BJ (cell line): ENCODE data around the gene CBX2. TPM values are rescaled to one million over a fixed set of nuclear protein-coding genes. Genes with fewer than 3 reads are reported as not detected.

Experiments
- CTCF ChIA-PET: fragments of 350-600 bp; formaldehyde crosslinking; extraction: SDS; loops from one replicate; lab custom pipeline; 2021; ENCODE audit warnings: antibody characterized with exemption, inconsistent platforms; lab: Yijun Ruan, JAX
- POLR2A ChIA-PET: fragments of 300-600 bp; sonication (Branson Sonifier 250); formaldehyde crosslinking; extraction: SDS; loops from one replicate; lab custom pipeline; 2021; ENCODE audit warnings: antibody characterized with exemption; lab: Charles Lee
- DNase-seq: peaks from one replicate; pipeline ENCODE4 v3.0.0-alpha.2; 2011; ENCODE audit warnings: low read depth
- H3K27me3 ChIP-seq: 2 replicates; pipeline ENCODE4 v1.6.0; 2011; ENCODE audit warnings: low read length; ENCODE audit not compliant: control insufficient read depth, insufficient read depth
- H3K36me3 ChIP-seq: 2 replicates; pipeline ENCODE4 v1.5.1; 2011; ENCODE audit warnings: low read length; ENCODE audit not compliant: control insufficient read depth, insufficient read depth
- H3K4me3 ChIP-seq: 2 replicates; pipeline ENCODE4 v1.5.1; 2011; ENCODE audit warnings: low read depth, mild to moderate bottlenecking, control low read depth, low read length
- polyA minus RNA-seq: library from RNA; depleted of rRNA, polyadenylated mRNA; stranded (reverse); fragments of >200 nt; gene quantifications from 2 replicates; pipeline ENCODE4 v1.2.3, GENCODE V29; 2011; rRNA and poly(A)+ RNA removed
- polyA plus RNA-seq: library from polyadenylated mRNA; depleted of rRNA; stranded (reverse); fragments of >200 nt; gene quantifications from 2 replicates; pipeline ENCODE4 v1.2.3, GENCODE V29; 2011; rRNA removed
- TF ChIP-seq, protein P1 (sequence below): IDR thresholded peaks from 2 replicates; pipeline ENCODE4 v1.5.1; 2011; ENCODE audit warnings: low read depth, mild to moderate bottlenecking, control low read depth, inconsistent platforms, low read length, moderate library complexity; ENCODE audit not compliant: insufficient read depth

Gene CBX2
- polyA plus RNA-seq (0.74 and 1.5 TPM in 2 replicates), polyA minus RNA-seq (1.3 and 1.8 TPM in 2 replicates)

DNA sequence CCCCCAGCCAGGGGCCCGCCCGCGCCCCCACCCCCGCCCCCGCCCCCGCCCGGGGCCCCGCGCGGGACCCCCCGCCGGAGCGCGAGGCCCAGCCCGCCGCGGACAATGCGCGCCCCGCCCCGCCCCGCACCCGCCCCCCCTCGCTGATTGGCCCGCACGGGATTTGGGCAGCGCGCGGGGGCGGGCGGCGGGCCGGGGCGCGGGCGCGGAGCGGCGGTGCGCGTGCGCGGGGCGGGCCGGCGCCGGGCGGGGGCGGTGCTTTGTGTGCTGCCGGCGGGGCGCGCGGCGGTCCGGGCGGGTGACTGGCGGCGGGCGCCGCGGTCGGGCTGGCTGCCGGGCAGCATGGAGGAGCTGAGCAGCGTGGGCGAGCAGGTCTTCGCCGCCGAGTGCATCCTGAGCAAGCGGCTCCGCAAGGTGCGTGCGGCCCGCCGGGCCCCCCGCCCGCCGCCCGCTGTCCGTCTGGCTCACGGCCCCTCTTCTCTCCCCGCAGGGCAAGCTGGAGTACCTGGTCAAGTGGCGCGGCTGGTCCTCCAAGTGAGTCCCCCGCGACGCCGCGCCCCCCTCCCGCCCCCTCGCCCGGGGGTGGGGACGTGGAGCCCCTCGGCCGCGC, at the start of gene CBX2:
Gene CBX2, plus strand, starts transcription at position 255 of the 610 bp plus-strand sequence. Its CDS starts 88 bp downstream, at position 343.
- Histone ChIP-seq H3K27me3 (peaks cover 23% of the 10 kb centered on the region), H3K4me3 (peak within 1 kb of the TSS; percentile 61), H3K36me3 (no peaks in the 10 kb centered on the region)
- no peak for DNase-seq
- TF ChIP-seq, protein P1, sequence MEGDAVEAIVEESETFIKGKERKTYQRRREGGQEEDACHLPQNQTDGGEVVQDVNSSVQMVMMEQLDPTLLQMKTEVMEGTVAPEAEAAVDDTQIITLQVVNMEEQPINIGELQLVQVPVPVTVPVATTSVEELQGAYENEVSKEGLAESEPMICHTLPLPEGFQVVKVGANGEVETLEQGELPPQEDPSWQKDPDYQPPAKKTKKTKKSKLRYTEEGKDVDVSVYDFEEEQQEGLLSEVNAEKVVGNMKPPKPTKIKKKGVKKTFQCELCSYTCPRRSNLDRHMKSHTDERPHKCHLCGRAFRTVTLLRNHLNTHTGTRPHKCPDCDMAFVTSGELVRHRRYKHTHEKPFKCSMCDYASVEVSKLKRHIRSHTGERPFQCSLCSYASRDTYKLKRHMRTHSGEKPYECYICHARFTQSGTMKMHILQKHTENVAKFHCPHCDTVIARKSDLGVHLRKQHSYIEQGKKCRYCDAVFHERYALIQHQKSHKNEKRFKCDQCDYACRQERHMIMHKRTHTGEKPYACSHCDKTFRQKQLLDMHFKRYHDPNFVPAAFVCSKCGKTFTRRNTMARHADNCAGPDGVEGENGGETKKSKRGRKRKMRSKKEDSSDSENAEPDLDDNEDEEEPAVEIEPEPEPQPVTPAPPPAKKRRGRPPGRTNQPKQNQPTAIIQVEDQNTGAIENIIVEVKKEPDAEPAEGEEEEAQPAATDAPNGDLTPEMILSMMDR: no peak
- ChIA-PET CTCF (interaction anchor here (1.1 to 2.9 kb wide), 3 partner anchors 9 to 46 kb away, joined by 3 to 15 read pairs (median 3); no protein-coding TSS in a partner anchor), POLR2A (no interaction called here)

DNA sequence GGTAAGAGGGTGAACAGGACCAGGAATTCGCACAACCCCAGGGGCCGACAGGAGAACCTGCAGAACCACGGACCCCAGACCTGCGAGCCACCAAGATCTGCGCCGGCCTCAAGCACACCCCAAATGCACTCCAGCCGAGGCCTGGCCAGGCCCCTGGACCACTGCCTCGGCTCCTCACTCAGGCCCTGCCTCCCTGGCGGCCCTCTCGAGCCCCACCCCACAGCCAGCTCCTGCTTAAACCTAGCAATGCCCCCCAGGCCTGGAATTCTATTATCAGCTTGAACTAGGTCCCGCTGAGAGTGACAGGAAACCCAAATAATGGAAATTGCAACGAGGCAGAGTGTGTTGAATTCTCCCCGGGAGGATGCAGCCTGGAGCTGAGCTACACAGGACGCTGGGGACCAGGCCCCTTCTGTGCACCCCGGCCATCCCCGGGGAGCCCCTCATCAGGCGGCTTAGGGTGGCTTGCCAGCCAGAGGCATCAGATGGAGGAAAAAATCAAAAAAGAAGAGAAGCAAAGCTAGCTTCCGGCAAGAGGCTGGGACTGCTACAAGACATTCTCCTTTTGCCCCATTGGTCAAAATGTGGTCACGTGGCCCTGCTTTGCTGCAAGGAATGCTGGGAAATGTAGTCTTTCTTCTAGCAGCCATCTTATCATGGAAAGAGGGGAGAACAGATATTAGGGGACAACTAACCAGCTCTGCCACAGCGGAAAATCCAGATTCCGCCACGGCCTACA, 49.6 kb upstream of the CBX2 start:
- no peaks in the 10 kb centered on the region for H3K27me3 ChIP-seq
- CTCF ChIA-PET: interaction anchor here (0.8 to 2.6 kb wide), 6 partner anchors 12 to 672 kb away, joined by 3 to 14 read pairs (median 4); no protein-coding TSS in a partner anchor
- TF ChIP-seq, protein P1: no peak
- peak overlapping the region; percentile 14 for H3K4me3 ChIP-seq
- peak; percentile 43 for DNase-seq
- no peaks in the 10 kb centered on the region for H3K36me3 ChIP-seq
- POLR2A ChIA-PET: interaction anchor here (0.6 kb wide), 1 partner anchor 39 kb away, joined by 5 read pairs; no protein-coding TSS in a partner anchor

DNA sequence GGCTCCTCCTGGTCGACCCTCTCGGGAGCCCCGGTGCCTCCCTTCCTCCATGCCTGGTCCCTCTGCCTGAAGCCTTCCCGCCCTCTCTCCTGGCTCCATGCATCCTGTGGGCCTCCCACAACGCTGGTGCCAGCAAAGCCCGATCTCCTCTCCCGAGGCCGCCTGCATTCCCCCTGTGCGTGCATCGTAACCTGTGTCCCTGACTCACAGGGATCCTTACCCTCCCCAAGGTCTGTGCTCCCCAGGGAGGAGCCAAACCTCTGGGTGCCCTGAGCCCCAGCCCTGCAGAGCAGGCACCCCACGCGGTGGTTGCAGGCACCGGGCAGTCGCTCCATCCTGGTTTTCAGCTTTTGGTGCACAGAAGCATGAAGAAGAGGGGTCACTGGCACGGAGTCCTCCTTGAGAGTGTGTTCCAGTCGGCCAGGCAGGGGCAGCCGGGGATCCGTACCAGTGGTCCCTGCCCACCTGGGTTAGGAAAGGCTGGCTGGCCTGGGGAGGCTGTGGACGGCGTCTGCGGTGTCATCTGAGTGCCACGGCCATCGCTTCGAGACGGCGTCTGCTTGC, 49.0 kb upstream of the CBX2 start:
- POLR2A ChIA-PET: interaction anchor here (0.6 kb wide), 1 partner anchor 40 kb away, joined by 5 read pairs; no protein-coding TSS in a partner anchor
- no peaks in the 10 kb centered on the region for H3K27me3 ChIP-seq
- no peak overlapping the region for H3K4me3 ChIP-seq
- H3K36me3 ChIP-seq: no peaks in the 10 kb centered on the region
- TF ChIP-seq, protein P1: no peak
- no peak for DNase-seq
- CTCF ChIA-PET: interaction anchor here (0.8 to 2.6 kb wide), 2 partner anchors 12 to 672 kb away, joined by 3 to 14 read pairs; no protein-coding TSS in a partner anchor

DNA sequence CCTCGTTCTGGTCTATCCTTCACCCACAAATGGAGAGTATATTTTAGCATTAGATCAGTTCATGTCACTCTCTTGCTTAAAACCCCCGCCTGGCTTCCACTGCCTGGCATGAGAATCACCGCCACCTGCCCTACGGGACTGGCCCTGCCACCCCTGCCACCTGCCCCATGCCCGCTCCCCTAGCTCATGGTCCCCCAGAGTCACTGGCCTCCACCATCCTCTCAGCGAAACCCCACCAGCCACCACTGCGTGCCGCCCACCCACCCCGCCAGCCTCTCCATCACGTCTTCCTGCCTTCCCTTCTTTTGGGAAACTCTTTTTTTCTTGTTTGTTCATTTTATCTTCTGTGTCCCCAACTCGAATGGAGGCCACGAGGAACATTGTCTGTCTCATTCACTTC, 48.2 kb upstream of the CBX2 start:
- TF ChIP-seq, protein P1: no peak
- Histone ChIP-seq H3K36me3 (no peaks in the 10 kb centered on the region), H3K27me3 (no peaks in the 10 kb centered on the region), H3K4me3 (no peak overlapping the region)
- no peak for DNase-seq
- POLR2A ChIA-PET: no interaction called here
- CTCF ChIA-PET: no interaction called here

DNA sequence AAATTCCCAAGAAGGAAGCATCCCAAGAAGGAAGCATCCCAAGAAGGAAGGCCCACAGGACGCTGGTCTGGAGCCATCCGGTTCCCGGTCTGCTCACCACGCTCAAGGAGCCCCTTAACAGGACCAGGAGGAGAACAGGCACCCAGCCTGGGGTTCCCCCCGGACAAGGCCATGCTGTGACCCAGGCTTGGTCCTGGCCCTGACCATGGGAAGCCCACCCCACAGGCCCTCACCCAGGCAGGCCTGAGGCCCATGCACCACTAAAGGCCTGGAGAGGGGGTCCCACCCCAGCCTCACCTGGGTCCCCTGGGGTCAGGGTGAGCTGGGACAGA, 47.5 kb upstream of the CBX2 start:
- DNase-seq: no peak
- Histone ChIP-seq H3K36me3 (no peaks in the 10 kb centered on the region), H3K4me3 (no peak overlapping the region), H3K27me3 (no peaks in the 10 kb centered on the region)
- TF ChIP-seq, protein P1: no peak
- POLR2A ChIA-PET: no interaction called here
- CTCF ChIA-PET: no interaction called here
